ENCODE results near the gene PDCD1.
A peak's percentile ranks its signal among the peaks of the same experiment; 100 is the strongest.

The PDCD1 gene

GRCh38 chr2:241864850-241865213 lies 6.1 kb upstream of the PDCD1 start:
- no peak overlapping the region for H3K4me3 ChIP-seq
- peaks cover 89 to 100% (median 99%) of the 10 kb centered on the region in 10 experiments for H3K4me1 ChIP-seq
- no peak for TF ChIP-seq Cebpa-rat (IDR thresholded peaks at IDR 0.05)
- peaks cover 0 to 10% (median 0%) of the 10 kb centered on the region in 11 experiments; a peak in 2 of 22 replicates for H4K20me1 ChIP-seq
- peak overlapping the region in 10 of 11 experiments; percentile 31 to 90 (median 68); a peak in 16 of 22 replicates for H3K27ac ChIP-seq
- H3K9me3 ChIP-seq (replicated peaks in 1 of 11) = no peaks in the 10 kb centered on the region
- no peak overlapping the region for H3K9ac ChIP-seq
- H3K36me3 ChIP-seq = no peaks in the 10 kb centered on the region
- H3K4me2 ChIP-seq = peak overlapping the region; percentile 94 to 100 (median 99)
- peaks cover 0 to 50% (median 9%) of the 10 kb centered on the region in 11 experiments; a peak in 13 of 22 replicates for H3K27me3 ChIP-seq

GRCh38 chr2:241864168-241864849 lies 5.6 kb upstream of the PDCD1 start:
- peak overlapping the region in 6 of 11 experiments; percentile 3 to 65 (median 50); a peak in 4 of 22 replicates for H3K9ac ChIP-seq
- H3K4me3 ChIP-seq = peak overlapping the region in 2 of 10 experiments; percentile 34 to 37; a peak in 3 of 20 replicates
- H4K20me1 ChIP-seq = peaks cover 0 to 10% (median 0%) of the 10 kb centered on the region in 11 experiments; a peak in 2 of 22 replicates
- peak overlapping the region; percentile 94 to 100 (median 99) for H3K4me2 ChIP-seq
- peak overlapping the region in 10 of 11 experiments; percentile 31 to 90 (median 68); a peak in 20 of 22 replicates for H3K27ac ChIP-seq
- no peak for TF ChIP-seq Cebpa-rat (IDR thresholded peaks at IDR 0.05)
- no peaks in the 10 kb centered on the region for H3K9me3 ChIP-seq (replicated peaks in 1 of 11)
- H3K36me3 ChIP-seq = no peaks in the 10 kb centered on the region
- H3K4me1 ChIP-seq = peaks cover 86 to 100% (median 98%) of the 10 kb centered on the region in 10 experiments
- H3K27me3 ChIP-seq = peaks cover 0 to 50% (median 9%) of the 10 kb centered on the region in 11 experiments; a peak in 13 of 22 replicates

- Histone ChIP-seq H3K27me3 (peaks cover 0 to 47% (median 9%) of the 10 kb centered on the region in 11 experiments; a peak in 13 of 22 replicates), H3K27ac (peak overlapping the region in 10 of 11 experiments; percentile 47 to 90 (median 70); a peak in 20 of 22 replicates), H3K4me2 (peak overlapping the region; percentile 94 to 100 (median 99)), H3K9ac (peak overlapping the region; percentile 3 to 65 (median 52); a peak in 17 of 22 replicates), H3K36me3 (no peaks in the 10 kb centered on the region), H3K9me3 (replicated peaks in 1 of 11) (no peaks in the 10 kb centered on the region), H3K4me1 (peaks cover 87 to 100% (median 99%) of the 10 kb centered on the region in 10 experiments), H4K20me1 (peaks cover 0 to 10% (median 0%) of the 10 kb centered on the region in 11 experiments; a peak in 2 of 22 replicates), H3K4me3 (peak overlapping the region in 9 of 10 experiments; percentile 16 to 37 (median 27); a peak in 12 of 20 replicates)
- TF ChIP-seq Cebpa-rat (IDR thresholded peaks at IDR 0.05) = peak in 2 of 11 experiments; percentile 14 to 74; a peak in 2 of 22 replicates
These were observed 4.9 kb upstream of the PDCD1 start for GRCh38 chr2:241863536-241863954.

- Histone ChIP-seq H3K4me3 (peak overlapping the region in 7 of 10 experiments; percentile 16 to 37 (median 24); a peak in 7 of 20 replicates), H3K27me3 (peaks cover 0 to 41% (median 9%) of the 10 kb centered on the region in 11 experiments; a peak in 13 of 22 replicates), H3K4me2 (peak overlapping the region; percentile 94 to 100 (median 99)), H3K9ac (peak overlapping the region; percentile 3 to 65 (median 52); a peak in 18 of 22 replicates), H3K9me3 (replicated peaks in 1 of 11) (no peaks in the 10 kb centered on the region), H3K36me3 (no peaks in the 10 kb centered on the region), H3K27ac (peak overlapping the region in 10 of 11 experiments; percentile 47 to 90 (median 71); a peak in 20 of 22 replicates), H3K4me1 (peaks cover 87 to 100% (median 99%) of the 10 kb centered on the region in 10 experiments), H4K20me1 (peaks cover 0 to 7% (median 0%) of the 10 kb centered on the region in 11 experiments; a peak in 2 of 22 replicates)
- TF ChIP-seq Cebpa-rat (IDR thresholded peaks at IDR 0.05) = no peak
These were observed 4.3 kb upstream of the PDCD1 start for GRCh38 chr2:241862775-241863535.

GRCh38 chr2:241862093-241862492 lies 3.4 kb upstream of the PDCD1 start:
- no peak overlapping the region; a peak in 1 of 20 replicates for H3K4me3 ChIP-seq
- peaks cover 0 to 7% (median 0%) of the 10 kb centered on the region in 11 experiments; a peak in 2 of 22 replicates for H4K20me1 ChIP-seq
- peak overlapping the region; percentile 94 to 100 (median 99) for H3K4me2 ChIP-seq
- H3K36me3 ChIP-seq = no peaks in the 10 kb centered on the region
- no peaks in the 10 kb centered on the region for H3K9me3 ChIP-seq (replicated peaks in 1 of 11)
- no peak for TF ChIP-seq Cebpa-rat (IDR thresholded peaks at IDR 0.05)
- peaks cover 0 to 32% (median 9%) of the 10 kb centered on the region in 11 experiments; a peak in 13 of 22 replicates for H3K27me3 ChIP-seq
- peaks cover 87 to 100% (median 99%) of the 10 kb centered on the region in 10 experiments for H3K4me1 ChIP-seq
- H3K27ac ChIP-seq = peak overlapping the region in 6 of 11 experiments; percentile 35 to 90 (median 86); a peak in 10 of 22 replicates
- 0 out of 22 replicates have a peak overlapping the region, but pooled peaks of 2 of the 11 experiments have one; percentile 14 to 17 for H3K9ac ChIP-seq

GRCh38 chr2:241861264-241861663 lies 2.6 kb upstream of the PDCD1 start:
- H3K9ac ChIP-seq = peak overlapping the region in 5 of 11 experiments; percentile 79 to 97 (median 85); a peak in 6 of 22 replicates
- peak overlapping the region in 9 of 11 experiments; percentile 84 to 98 (median 89); a peak in 16 of 22 replicates for H3K27ac ChIP-seq
- peak overlapping the region in 1 of 10 experiments; percentile 59; a peak in 2 of 20 replicates for H3K4me3 ChIP-seq
- peaks cover 88 to 100% (median 99%) of the 10 kb centered on the region in 10 experiments for H3K4me1 ChIP-seq
- peak overlapping the region; percentile 94 to 100 (median 99) for H3K4me2 ChIP-seq
- no peaks in the 10 kb centered on the region for H3K36me3 ChIP-seq
- peaks cover 0 to 24% (median 9%) of the 10 kb centered on the region in 11 experiments; a peak in 13 of 22 replicates for H3K27me3 ChIP-seq
- TF ChIP-seq Cebpa-rat (IDR thresholded peaks at IDR 0.05) = no peak
- no peaks in the 10 kb centered on the region for H3K9me3 ChIP-seq (replicated peaks in 1 of 11)
- peaks cover 0 to 7% (median 0%) of the 10 kb centered on the region in 11 experiments; a peak in 1 of 22 replicates for H4K20me1 ChIP-seq

- TF ChIP-seq Cebpa-rat (IDR thresholded peaks at IDR 0.05) = no peak
- H3K4me3 ChIP-seq = peak overlapping the region; percentile 16 to 64 (median 51); a peak in 18 of 20 replicates
- peaks cover 94 to 100% (median 99%) of the 10 kb centered on the region in 10 experiments for H3K4me1 ChIP-seq
- H3K9ac ChIP-seq = peak overlapping the region; percentile 69 to 97 (median 79)
- no peaks in the 10 kb centered on the region for H3K9me3 ChIP-seq (replicated peaks in 1 of 11)
- no peaks in the 10 kb centered on the region for H3K36me3 ChIP-seq
- H3K4me2 ChIP-seq = peak overlapping the region; percentile 94 to 100 (median 99)
- peaks cover 0 to 16% (median 6%) of the 10 kb centered on the region in 11 experiments; a peak in 8 of 22 replicates for H3K27me3 ChIP-seq
- peak overlapping the region; percentile 82 to 98 (median 89) for H3K27ac ChIP-seq
- H4K20me1 ChIP-seq = peaks cover 0 to 7% (median 0%) of the 10 kb centered on the region in 11 experiments; a peak in 2 of 22 replicates
These were observed 1.7 kb upstream of the PDCD1 start for GRCh38 chr2:241860184-241861078.
